ENCODE data around the gene FAM13A.
A peak's percentile ranks its signal among the peaks of the same experiment; 100 is the strongest.
"Not testable (repeated sequence)": the region's sequence is repeated elsewhere in the genome, so short reads cannot be mapped to it uniquely, and the experiment has no call there.

FAM13A gene

DNA sequence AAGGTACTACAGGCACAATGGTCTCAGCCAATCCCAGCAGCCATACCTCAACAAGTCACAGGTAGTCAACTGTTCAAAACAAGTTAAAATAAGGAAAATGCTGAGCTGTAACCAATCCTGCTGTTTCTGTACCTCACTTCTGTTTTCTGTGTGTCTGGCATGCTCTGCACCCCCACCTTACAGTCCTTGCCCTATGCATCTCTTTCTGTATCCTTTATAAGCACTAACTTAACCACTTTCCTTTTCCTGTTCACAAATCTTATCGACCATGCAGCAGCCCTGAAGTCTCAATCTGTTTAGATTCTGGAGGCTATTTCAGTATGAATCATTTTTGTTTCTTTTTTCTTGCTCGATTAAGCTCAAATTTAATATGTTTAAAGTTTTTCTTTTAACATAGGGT is 12.5 kb upstream of the FAM13A start:
- no peak overlapping the region for H3K27ac ChIP-seq (ENCODE audit: low read length)
- H3K4me1 ChIP-seq (ENCODE audit: control insufficient read depth, insufficient read depth, low read length) = no peaks in the 10 kb centered on the region
- no CpG with 5 or more reads among the region's 2 CpGs for WGBS (ENCODE audit: insufficient coverage, insufficient read length)
- no peaks in the 10 kb centered on the region for H3K27me3 ChIP-seq (ENCODE audit: control insufficient read depth, insufficient read depth, low read length)
- no peaks in the 10 kb centered on the region for H3K36me3 ChIP-seq (ENCODE audit: control insufficient read depth, insufficient read depth, low read length)
- DNase-seq (ENCODE audit: low read depth, low spot score) = no peak
- H3K4me3 ChIP-seq (ENCODE audit: low read length) = no peak overlapping the region
- no peaks in the 10 kb centered on the region for H3K9me3 ChIP-seq (ENCODE audit: control insufficient read depth, insufficient read depth, low read length)

DNA sequence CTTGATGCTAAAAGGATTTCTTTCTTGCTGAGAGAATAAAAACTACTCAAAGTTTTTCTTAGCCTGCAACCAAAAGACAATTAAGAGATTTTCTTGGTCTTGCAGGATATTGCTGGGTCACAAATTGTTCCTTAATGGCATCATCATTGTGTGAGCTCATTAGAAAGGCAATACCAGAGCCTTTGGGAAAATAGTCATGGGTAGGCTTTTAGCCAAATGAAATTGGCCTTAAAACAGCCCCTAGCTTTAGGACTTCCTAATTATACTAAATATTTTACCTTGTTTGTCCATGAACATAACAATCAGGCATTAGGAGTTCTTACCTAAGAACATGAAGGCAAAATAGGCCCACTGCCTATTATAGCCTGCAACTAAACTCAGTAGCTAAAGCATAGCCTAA is 10.4 kb upstream of the FAM13A start:
- DNase-seq (ENCODE audit: low read depth, low spot score) = no peak
- H3K4me1 ChIP-seq (ENCODE audit: control insufficient read depth, insufficient read depth, low read length) = no peaks in the 10 kb centered on the region
- no peak overlapping the region for H3K4me3 ChIP-seq (ENCODE audit: low read length)
- H3K36me3 ChIP-seq (ENCODE audit: control insufficient read depth, insufficient read depth, low read length) = no peaks in the 10 kb centered on the region
- H3K27ac ChIP-seq (ENCODE audit: low read length) = no peak overlapping the region
- no peaks in the 10 kb centered on the region for H3K9me3 ChIP-seq (ENCODE audit: control insufficient read depth, insufficient read depth, low read length)
- H3K27me3 ChIP-seq (ENCODE audit: control insufficient read depth, insufficient read depth, low read length) = no peaks in the 10 kb centered on the region

DNA sequence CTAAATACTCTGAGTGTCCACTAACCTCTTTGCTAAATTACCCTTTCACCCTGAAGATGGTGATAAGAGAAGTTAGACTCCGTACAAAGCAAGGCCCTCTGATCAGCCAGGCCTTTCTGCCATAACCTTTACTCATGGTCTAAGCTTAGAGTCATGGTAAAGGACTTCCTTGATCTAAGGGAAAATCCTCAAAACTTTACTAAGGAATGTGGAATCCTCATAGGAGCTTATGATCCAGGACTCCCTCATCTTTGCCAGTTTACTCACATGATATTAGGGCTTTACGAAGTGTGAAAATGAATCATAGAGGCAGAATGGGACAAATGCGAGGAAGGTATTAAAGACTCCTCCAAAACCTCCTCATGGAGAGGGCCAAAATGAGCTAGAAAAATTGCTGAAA is 7.9 kb upstream of the FAM13A start:
- DNase-seq (ENCODE audit: low read depth, low spot score) = no peak
- H3K4me1 ChIP-seq (ENCODE audit: control insufficient read depth, insufficient read depth, low read length) = no peaks in the 10 kb centered on the region
- H3K27me3 ChIP-seq (ENCODE audit: control insufficient read depth, insufficient read depth, low read length) = no peaks in the 10 kb centered on the region
- H3K36me3 ChIP-seq (ENCODE audit: control insufficient read depth, insufficient read depth, low read length) = no peaks in the 10 kb centered on the region
- H3K9me3 ChIP-seq (ENCODE audit: control insufficient read depth, insufficient read depth, low read length) = no peaks in the 10 kb centered on the region
- no peak overlapping the region for H3K4me3 ChIP-seq (ENCODE audit: low read length)
- WGBS (ENCODE audit: insufficient coverage, insufficient read length) = no CpG with 5 or more reads among the region's 3 CpGs
- no peak overlapping the region for H3K27ac ChIP-seq (ENCODE audit: low read length)

DNA sequence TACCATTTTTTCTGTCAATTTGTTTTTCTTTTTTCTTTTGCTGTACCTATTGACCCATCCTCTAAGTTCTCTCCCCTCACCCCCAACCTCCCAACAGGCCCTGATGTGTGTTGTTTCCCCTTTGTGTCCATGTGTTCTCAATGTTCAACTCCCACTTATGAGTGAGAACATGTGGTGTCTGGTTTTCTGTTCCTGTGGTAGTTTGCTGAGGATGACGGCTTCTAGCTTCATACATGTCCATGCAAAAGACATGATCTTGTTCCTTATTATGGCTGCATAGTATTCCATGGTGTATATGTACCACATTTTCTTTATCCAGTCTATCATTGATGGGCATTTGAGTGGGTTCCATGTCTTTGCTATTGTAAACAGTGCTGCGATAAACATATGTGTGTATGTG is 859 bp upstream of the FAM13A start:
- H3K27me3 ChIP-seq (ENCODE audit: control insufficient read depth, insufficient read depth, low read length); DNase-seq (ENCODE audit: low read depth, low spot score); H3K36me3 ChIP-seq (ENCODE audit: control insufficient read depth, insufficient read depth, low read length); H3K4me1 ChIP-seq (ENCODE audit: control insufficient read depth, insufficient read depth, low read length); H3K9me3 ChIP-seq (ENCODE audit: control insufficient read depth, insufficient read depth, low read length); H3K4me3 ChIP-seq (ENCODE audit: low read length); H3K27ac ChIP-seq (ENCODE audit: low read length): not testable (repeated sequence)
- no CpG with 5 or more reads among the region's 2 CpGs for WGBS (ENCODE audit: insufficient coverage, insufficient read length)

DNA sequence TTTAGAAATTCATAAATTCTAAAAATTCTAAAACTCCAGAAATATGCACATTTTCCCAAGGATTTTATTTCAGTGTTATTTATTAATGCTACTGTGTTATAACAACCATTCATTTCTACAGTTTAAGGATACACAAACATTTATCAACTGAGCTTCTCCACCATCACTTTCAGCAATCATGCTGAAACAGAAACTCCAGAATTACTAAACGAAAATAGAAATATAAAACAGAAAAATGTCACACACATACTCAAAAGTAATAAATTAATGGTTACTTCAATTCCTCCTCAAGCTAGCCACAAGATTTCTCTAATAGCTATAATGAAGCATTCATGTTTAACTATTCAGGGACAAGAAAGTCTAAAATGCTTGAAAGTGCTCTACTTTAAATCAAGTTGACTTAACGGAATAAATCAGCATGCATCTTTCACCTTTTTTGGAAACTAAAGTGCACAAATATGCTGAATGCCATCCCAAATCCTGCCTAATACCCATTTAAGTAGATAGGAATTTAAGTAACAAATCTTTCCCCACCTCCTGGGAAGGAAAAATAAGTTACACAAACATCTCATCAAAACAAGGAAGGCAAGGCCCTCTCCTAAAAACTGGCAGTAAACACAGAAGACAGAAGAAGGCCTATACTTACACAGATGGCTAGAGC is 563 bp downstream of the FAM13A start:
- H3K36me3 ChIP-seq (ENCODE audit: control insufficient read depth, insufficient read depth, low read length) = no peaks in the 10 kb centered on the region
- no peaks in the 10 kb centered on the region for H3K27me3 ChIP-seq (ENCODE audit: control insufficient read depth, insufficient read depth, low read length)
- H3K4me1 ChIP-seq (ENCODE audit: control insufficient read depth, insufficient read depth, low read length) = peaks cover 2% of the 10 kb centered on the region; the same call in 1 of the 2 replicates
- H3K9me3 ChIP-seq (ENCODE audit: control insufficient read depth, insufficient read depth, low read length) = no peaks in the 10 kb centered on the region
- peak; percentile 11 for DNase-seq (ENCODE audit: low read depth, low spot score)
- H3K27ac ChIP-seq (ENCODE audit: low read length) = no peak overlapping the region
- WGBS (ENCODE audit: insufficient coverage, insufficient read length) = no CpG with 5 or more reads among the region's 2 CpGs
- H3K4me3 ChIP-seq (ENCODE audit: low read length) = peak overlapping the region; percentile 50; the same call in 1 of the 2 replicates

DNA sequence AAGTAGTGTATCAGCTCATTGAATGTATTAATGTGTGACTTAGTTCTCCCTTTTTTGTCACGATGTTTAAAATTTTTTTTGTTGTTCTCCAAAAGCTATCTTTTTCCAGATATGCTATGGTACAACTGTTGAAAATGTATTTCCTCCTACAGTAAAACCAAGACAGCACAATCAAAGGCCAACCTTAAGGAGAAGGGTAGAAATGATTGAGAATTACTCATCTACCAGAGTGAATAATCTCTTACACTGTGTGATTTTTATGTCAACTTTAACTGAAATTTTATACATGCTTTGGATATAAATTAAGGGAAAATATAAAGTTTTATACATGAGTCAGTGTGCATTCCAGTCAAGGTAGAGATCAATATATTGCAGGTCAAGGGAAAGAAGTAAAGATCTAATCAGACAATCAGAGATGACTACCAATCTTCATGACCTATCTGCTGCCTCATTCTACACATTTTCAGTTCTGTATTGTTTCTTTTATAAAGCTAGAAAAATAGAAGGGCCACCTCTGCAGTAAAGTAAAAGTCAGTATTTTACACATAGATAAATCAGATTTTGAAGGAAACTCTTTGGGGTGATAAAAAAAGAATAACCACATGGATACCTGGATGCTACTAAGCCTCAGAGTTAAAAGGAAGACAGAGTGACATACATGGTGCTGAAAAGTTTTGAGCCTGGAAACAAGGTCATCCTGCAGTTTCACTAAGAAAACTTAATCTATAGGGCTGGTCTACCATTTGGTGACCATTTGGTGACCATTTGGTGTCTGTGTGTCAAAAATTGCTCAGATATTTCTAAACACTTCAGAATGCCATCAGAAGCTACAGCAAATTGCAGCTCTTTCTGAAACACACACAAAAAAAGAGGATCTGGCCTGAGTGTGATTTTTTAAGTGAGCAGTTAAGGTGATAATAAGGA is 1.6 kb downstream of the FAM13A start:
- Histone ChIP-seq H3K9me3 (ENCODE audit: control insufficient read depth, insufficient read depth, low read length) (no peaks in the 10 kb centered on the region), H3K27ac (ENCODE audit: low read length) (no peak overlapping the region), H3K4me3 (ENCODE audit: low read length) (peak overlapping the region; percentile 24; the same call in 1 of the 2 replicates), H3K27me3 (ENCODE audit: control insufficient read depth, insufficient read depth, low read length) (no peaks in the 10 kb centered on the region), H3K4me1 (ENCODE audit: control insufficient read depth, insufficient read depth, low read length) (peaks cover 2% of the 10 kb centered on the region; the same call in 1 of the 2 replicates), H3K36me3 (ENCODE audit: control insufficient read depth, insufficient read depth, low read length) (no peaks in the 10 kb centered on the region)
- no peak for DNase-seq (ENCODE audit: low read depth, low spot score)
- WGBS (ENCODE audit: insufficient coverage, insufficient read length) = no CpG with 5 or more reads among the region's 1 CpG

DNA sequence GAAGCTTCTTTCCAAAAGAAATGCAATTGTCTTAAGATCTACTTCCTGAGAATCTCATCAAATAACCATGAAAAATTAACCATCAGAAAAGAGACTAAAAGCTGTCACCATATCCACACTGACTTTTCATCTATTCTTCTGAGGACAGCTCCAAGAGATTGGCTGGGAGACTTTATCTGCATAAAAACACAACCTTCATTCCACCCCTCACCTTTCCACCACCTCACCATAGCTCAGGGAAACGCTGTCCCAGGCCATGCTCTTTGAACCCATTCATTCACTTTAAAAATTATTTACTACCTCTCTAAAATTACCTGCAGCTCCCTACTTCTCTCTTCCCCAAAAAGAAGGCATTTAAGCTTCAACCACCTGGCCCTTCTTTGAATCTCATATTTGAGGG is 2.4 kb downstream of the FAM13A start:
- Histone ChIP-seq H3K27ac (ENCODE audit: low read length) (no peak overlapping the region), H3K27me3 (ENCODE audit: control insufficient read depth, insufficient read depth, low read length) (no peaks in the 10 kb centered on the region), H3K36me3 (ENCODE audit: control insufficient read depth, insufficient read depth, low read length) (no peaks in the 10 kb centered on the region), H3K4me1 (ENCODE audit: control insufficient read depth, insufficient read depth, low read length) (peaks cover 2% of the 10 kb centered on the region; the same call in 1 of the 2 replicates), H3K9me3 (ENCODE audit: control insufficient read depth, insufficient read depth, low read length) (no peaks in the 10 kb centered on the region), H3K4me3 (ENCODE audit: low read length) (no peak overlapping the region)
- WGBS (ENCODE audit: insufficient coverage, insufficient read length) = no CpG with 5 or more reads among the region's 1 CpG
- no peak for DNase-seq (ENCODE audit: low read depth, low spot score)

DNA sequence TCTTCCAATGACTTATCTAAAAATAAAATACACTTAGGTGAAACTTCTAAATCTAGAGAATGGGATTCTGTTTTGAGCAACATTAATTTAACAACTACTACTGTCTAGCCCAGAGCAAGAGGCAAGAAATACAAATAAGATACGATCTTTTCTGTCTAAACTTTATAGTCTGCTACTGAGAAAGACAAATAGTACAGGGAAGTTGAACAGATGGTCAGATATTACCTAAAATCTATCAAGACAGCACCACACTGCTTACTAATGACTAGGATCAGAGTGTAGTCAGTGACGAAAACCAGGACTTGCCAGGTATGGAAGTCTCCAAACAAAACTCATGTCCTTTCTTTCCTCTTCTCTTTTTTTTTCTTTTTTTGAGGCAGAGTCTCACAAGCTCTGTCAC is 7.1 kb downstream of the FAM13A start:
- Histone ChIP-seq H3K27me3 (ENCODE audit: control insufficient read depth, insufficient read depth, low read length) (no peaks in the 10 kb centered on the region), H3K36me3 (ENCODE audit: control insufficient read depth, insufficient read depth, low read length) (no peaks in the 10 kb centered on the region), H3K9me3 (ENCODE audit: control insufficient read depth, insufficient read depth, low read length) (no peaks in the 10 kb centered on the region), H3K27ac (ENCODE audit: low read length) (no peak overlapping the region), H3K4me3 (ENCODE audit: low read length) (no peak overlapping the region), H3K4me1 (ENCODE audit: control insufficient read depth, insufficient read depth, low read length) (peaks cover 2% of the 10 kb centered on the region; the same call in 1 of the 2 replicates)
- WGBS (ENCODE audit: insufficient coverage, insufficient read length) = no CpG with 5 or more reads among the region's 2 CpGs
- no peak for DNase-seq (ENCODE audit: low read depth, low spot score)

DNA sequence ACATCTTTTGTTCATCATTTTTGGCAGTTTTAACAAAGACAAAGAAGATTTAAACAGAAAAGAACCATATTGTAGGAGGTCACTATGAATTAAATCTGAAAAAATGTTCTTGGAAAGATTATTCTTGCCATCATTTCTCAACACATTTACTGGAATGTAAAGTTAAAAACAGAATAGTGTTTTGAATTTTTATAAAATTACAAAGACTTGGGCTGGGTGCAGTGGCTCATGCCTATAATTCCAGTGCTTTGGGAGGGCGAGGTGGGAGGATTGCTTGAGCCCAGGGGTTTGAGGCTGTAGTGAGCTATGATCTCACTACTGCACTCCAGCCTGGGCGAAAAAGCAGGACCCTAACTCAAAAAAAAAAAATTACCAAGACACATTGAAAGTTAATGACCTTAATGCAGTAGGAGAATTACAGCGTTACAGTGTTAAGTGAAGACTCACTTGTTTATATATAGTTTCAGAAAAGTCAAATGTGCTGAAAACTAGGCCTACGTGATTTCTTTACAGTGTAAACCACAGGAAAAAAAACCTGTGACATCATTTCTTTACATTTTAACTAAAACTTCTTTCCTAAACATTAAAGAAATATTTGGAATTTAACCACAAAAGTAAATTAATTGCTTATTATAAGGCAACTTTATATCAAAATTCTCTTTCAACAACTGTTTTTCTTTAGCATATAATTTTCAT is 7.9 kb downstream of the FAM13A start:
- no peak overlapping the region for H3K4me3 ChIP-seq (ENCODE audit: low read length)
- no peak overlapping the region for H3K27ac ChIP-seq (ENCODE audit: low read length)
- H3K36me3 ChIP-seq (ENCODE audit: control insufficient read depth, insufficient read depth, low read length) = no peaks in the 10 kb centered on the region
- peaks cover 2% of the 10 kb centered on the region; the same call in 1 of the 2 replicates for H3K4me1 ChIP-seq (ENCODE audit: control insufficient read depth, insufficient read depth, low read length)
- no peak for DNase-seq (ENCODE audit: low read depth, low spot score)
- H3K27me3 ChIP-seq (ENCODE audit: control insufficient read depth, insufficient read depth, low read length) = no peaks in the 10 kb centered on the region
- no peaks in the 10 kb centered on the region for H3K9me3 ChIP-seq (ENCODE audit: control insufficient read depth, insufficient read depth, low read length)
- WGBS (ENCODE audit: insufficient coverage, insufficient read length) = no CpG with 5 or more reads among the region's 4 CpGs

DNA sequence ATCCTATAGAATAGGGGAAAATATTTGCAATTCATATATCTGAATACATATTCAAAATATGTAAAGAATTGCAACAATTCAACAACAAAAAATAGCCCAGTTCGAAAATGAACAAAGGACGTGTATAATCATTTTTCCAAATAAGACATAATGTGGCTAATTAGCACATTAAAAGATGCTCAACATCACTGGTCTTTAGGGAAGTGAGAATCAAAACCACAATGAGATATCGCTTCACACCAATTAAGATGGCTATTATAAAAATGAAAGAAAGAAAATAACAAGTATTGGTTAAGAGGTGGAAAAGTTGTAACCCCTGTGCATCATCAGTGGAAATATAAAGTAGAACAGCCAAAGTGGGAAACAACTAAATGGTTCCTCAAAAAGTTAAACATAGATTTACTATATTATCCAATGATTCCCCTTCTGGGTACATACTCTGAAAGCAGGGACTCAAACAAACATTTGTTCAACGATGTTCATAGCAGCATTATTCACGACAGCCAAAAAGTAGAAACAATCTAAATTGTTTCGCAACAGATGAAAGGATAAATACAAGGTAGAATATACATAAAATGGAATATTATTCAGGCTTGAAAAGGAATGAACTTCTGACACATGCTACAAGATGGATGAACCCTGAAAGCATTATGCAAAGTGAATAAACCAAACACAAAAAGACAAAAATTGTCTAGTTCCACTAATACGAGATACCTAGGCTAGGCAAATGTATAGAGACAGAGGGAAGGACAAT is 12.7 kb downstream of the FAM13A start:
- WGBS (ENCODE audit: insufficient coverage, insufficient read length) = no CpG with 5 or more reads among the region's 7 CpGs
- H3K9me3 ChIP-seq (ENCODE audit: control insufficient read depth, insufficient read depth, low read length) = no peaks in the 10 kb centered on the region
- H3K27ac ChIP-seq (ENCODE audit: low read length) = no peak overlapping the region
- no peak for DNase-seq (ENCODE audit: low read depth, low spot score)
- no peak overlapping the region for H3K4me3 ChIP-seq (ENCODE audit: low read length)
- no peaks in the 10 kb centered on the region for H3K4me1 ChIP-seq (ENCODE audit: control insufficient read depth, insufficient read depth, low read length)
- no peaks in the 10 kb centered on the region for H3K27me3 ChIP-seq (ENCODE audit: control insufficient read depth, insufficient read depth, low read length)
- no peaks in the 10 kb centered on the region for H3K36me3 ChIP-seq (ENCODE audit: control insufficient read depth, insufficient read depth, low read length)
